Cerebellar cortex (tissue), 1 donor: Measurements from ENCODE around the gene CORO1C.

Experiments used
- DNase-seq: peaks from one replicate; pipeline ENCODE4 v3.0.0-alpha.2; 2015; ENCODE audit warnings: low spot score

CORO1C gene

GRCh38 chr12:108615918-108616317 is 115.4 kb downstream of the CORO1C start:
- DNase-seq, result no peak

GRCh38 chr12:108614639-108615038 is 116.7 kb downstream of the CORO1C start:
- no peak for DNase-seq

GRCh38 chr12:108614041-108614440 is 117.3 kb downstream of the CORO1C start:
- DNase-seq, result no peak

- DNase-seq, result no peak
These were observed 117.8 kb downstream of the CORO1C start for GRCh38 chr12:108613548-108613947.

GRCh38 chr12:108612788-108613282 is 118.5 kb downstream of the CORO1C start:
- DNase-seq, result no peak

GRCh38 chr12:108611884-108612415 is 119.4 kb downstream of the CORO1C start:
- DNase-seq, result peak; percentile 35

GRCh38 chr12:108610856-108611605 is 120.3 kb downstream of the CORO1C start:
- DNase-seq, result no peak

- DNase-seq, result no peak
These were observed 120.9 kb downstream of the CORO1C start for GRCh38 chr12:108610336-108610815.

- DNase-seq, result no peak
These were observed 121.6 kb downstream of the CORO1C start for GRCh38 chr12:108609537-108610335.

- no peak for DNase-seq
These were observed 122.7 kb downstream of the CORO1C start for GRCh38 chr12:108608616-108609015.

GRCh38 chr12:108607981-108608600 is 123.2 kb downstream of the CORO1C start:
- no peak for DNase-seq

GRCh38 chr12:108606492-108606891 is 124.8 kb downstream of the CORO1C start:
- DNase-seq, result no peak

GRCh38 chr12:108605690-108606406 is 125.5 kb downstream of the CORO1C start:
- no peak for DNase-seq

- no peak for DNase-seq
These were observed 126.2 kb downstream of the CORO1C start for GRCh38 chr12:108605000-108605689.

GRCh38 chr12:108604208-108604941 is 126.9 kb downstream of the CORO1C start:
- DNase-seq, result no peak

- no peak for DNase-seq
These were observed 127.6 kb downstream of the CORO1C start for GRCh38 chr12:108603743-108604142.

- DNase-seq, result no peak
These were observed 128.2 kb downstream of the CORO1C start for GRCh38 chr12:108602976-108603704.

- no peak for DNase-seq
These were observed 129.1 kb downstream of the CORO1C start for GRCh38 chr12:108602209-108602705.

- DNase-seq, result no peak
These were observed 130.7 kb downstream of the CORO1C start for GRCh38 chr12:108600702-108601007.
